Endothelial cell of umbilical vein (primary cell): ENCODE results near the gene C9orf72. TPM values are rescaled to one million over a fixed set of nuclear protein-coding genes. Genes with fewer than 3 reads are reported as not detected.

ENCODE experiments used
- BruUV-seq: library from RNA; stranded (reverse); fragments of 400-500 nt; replicated peaks from 2 replicates; lab custom pipeline; 2021; lab: Mats Ljungman, UMichigan
- CTCF ChIA-PET: fragments of 300-600, 350-600 bp; sonication (Branson Sonifier 250); formaldehyde crosslinking; loops from one replicate; lab custom pipeline; 2021; ENCODE audit warnings: antibody characterized with exemption, inconsistent platforms; lab: Charles Lee
- POLR2A ChIA-PET: fragments of 300-600, 350-600 bp; sonication (Branson Sonifier 250); formaldehyde crosslinking; loops from one replicate; lab custom pipeline; 2021; ENCODE audit warnings: antibody characterized with exemption, inconsistent platforms; lab: Charles Lee
- DNase-seq: peaks from one replicate; pipeline ENCODE4 v3.0.0-alpha.2; 2011; ENCODE audit warnings: low read depth, low spot score
- FAIRE-seq: peaks from 2 replicates; lab custom pipeline; 2011; peaks lifted over from hg19 to GRCh38; lab: Jason Lieb, UNC
- H2AFZ ChIP-seq: 2 replicates; pipeline ENCODE4 v1.6.0; 2012; ENCODE audit warnings: low read depth, low read length, control low read depth, inconsistent platforms
- H3K27ac ChIP-seq: 2 replicates; pipeline ENCODE4 v1.5.1; 2011; ENCODE audit warnings: low read depth, mild to moderate bottlenecking, control low read depth, low read length, moderate library complexity; ENCODE audit not compliant: insufficient read depth
- H3K27me3 ChIP-seq, 2 experiments: 2 replicates each; pipeline versions ENCODE4 v1.6.0 to v1.6.1; 2011; ENCODE audit warnings: low read length in 2 of 2, mixed read lengths in 1 of 2; ENCODE audit not compliant: control insufficient read depth in 2 of 2, insufficient read depth in 2 of 2
- H3K36me3 ChIP-seq, 2 experiments: 2 replicates in 1 of 2; 3 replicates in 1 of 2; pipeline ENCODE4 v1.5.1; 2011; ENCODE audit warnings: low read length in 2 of 2, mild to moderate bottlenecking in 1 of 2, moderate library complexity in 1 of 2; ENCODE audit not compliant: control insufficient read depth in 2 of 2, insufficient read depth in 2 of 2; ENCODE audit errors: extremely low read depth in 1 of 2
- H3K4me1 ChIP-seq: 3 replicates; pipeline ENCODE4 v1.5.1; 2011; ENCODE audit warnings: mild to moderate bottlenecking, low read length; ENCODE audit not compliant: control insufficient read depth, insufficient read depth; ENCODE audit errors: extremely low read depth
- H3K4me2 ChIP-seq: 2 replicates; pipeline ENCODE4 v1.6.1; 2011; ENCODE audit warnings: low read length, control low read depth, mixed read lengths; ENCODE audit not compliant: insufficient read depth
- H3K4me3 ChIP-seq, 3 experiments: fragments of 200-600 bp in 1 of 3; sonication (generic), shearing (Covaris generic) in 1 of 3; replicated peaks in 1 of 3; 2 replicates each; pipeline ENCODE4 v1.5.1; 2011 to 2016; ENCODE audit warnings: control low read depth in 3 of 3, low read length in 3 of 3, mild to moderate bottlenecking in 2 of 3, inconsistent platforms in 1 of 3, low read depth in 1 of 3, moderate library complexity in 1 of 3; ENCODE audit not compliant: insufficient read depth in 1 of 3
- H3K79me2 ChIP-seq: 2 replicates; pipeline ENCODE4 v1.6.0; 2012; ENCODE audit warnings: low read length, inconsistent platforms; ENCODE audit not compliant: control insufficient read depth, insufficient read depth
- H3K9ac ChIP-seq: replicated peaks from 2 replicates; pipeline ENCODE3; 2011; ENCODE audit warnings: low read length, control low read depth; ENCODE audit not compliant: insufficient read depth; ENCODE audit errors: extremely low read depth
- H3K9me1 ChIP-seq: replicated peaks from 3 replicates; pipeline ENCODE4 v1.6.0; 2011; ENCODE audit warnings: mild to moderate bottlenecking, low read length; ENCODE audit not compliant: control insufficient read depth, insufficient read depth; ENCODE audit errors: extremely low read depth
- H3K9me3 ChIP-seq: replicated peaks from 2 replicates; pipeline ENCODE4 v1.5.1; 2012; ENCODE audit warnings: low read length, inconsistent platforms; ENCODE audit not compliant: control insufficient read depth, insufficient read depth
- H4K20me1 ChIP-seq: replicated peaks from 2 replicates; pipeline ENCODE3; 2011; ENCODE audit warnings: mild to moderate bottlenecking, low read length; ENCODE audit not compliant: control insufficient read depth, insufficient read depth; ENCODE audit errors: extremely low read depth
- CTCF ChIP-seq, 2 donors: IDR thresholded peaks; 1 replicate in 1 of 2; 2 replicates in 1 of 2; pipeline ENCODE4 v1.5.1; 2011; ENCODE audit warnings: low read length in 2 of 2, mild to moderate bottlenecking in 2 of 2, moderate library complexity in 2 of 2, control low read depth in 1 of 2, inconsistent platforms in 1 of 2, low read depth in 1 of 2; ENCODE audit not compliant: insufficient read depth in 1 of 2; ENCODE audit errors: extremely low read depth in 1 of 2
- EZH2 ChIP-seq: IDR thresholded peaks from 2 replicates; pipeline ENCODE4 v1.6.1; 2012; ENCODE audit warnings: borderline replicate concordance, low read depth, mild to moderate bottlenecking, moderate library complexity, low read length, inconsistent platforms; ENCODE audit not compliant: severe bottlenecking
- FOS ChIP-seq: IDR thresholded peaks from 2 replicates; pipeline ENCODE4 v1.6.1; 2011; ENCODE audit warnings: mild to moderate bottlenecking, low read length, moderate library complexity, borderline replicate concordance; ENCODE audit not compliant: insufficient read depth
- GATA2 ChIP-seq: IDR thresholded peaks from 2 replicates; pipeline ENCODE4 v1.7.0; 2011; ENCODE audit warnings: low read depth, mild to moderate bottlenecking, moderate library complexity, mixed read lengths, low read length; ENCODE audit not compliant: insufficient read length, insufficient read depth
- JUN ChIP-seq: IDR thresholded peaks from 2 replicates; pipeline ENCODE4 v1.6.1; 2011; ENCODE audit warnings: borderline replicate concordance, low read depth; ENCODE audit not compliant: insufficient read length, insufficient read depth
- MYC ChIP-seq: IDR thresholded peaks from one replicate; pipeline ENCODE4 v1.6.1; 2011; ENCODE audit warnings: mild to moderate bottlenecking, low read depth, low read length
- POLR2A ChIP-seq: IDR thresholded peaks from 2 replicates; pipeline ENCODE4 v1.6.1; 2012; ENCODE audit warnings: low read depth, mild to moderate bottlenecking, control low read depth, low read length
- POLR2AphosphoS5 ChIP-seq: IDR thresholded peaks from 2 replicates; pipeline ENCODE4 v1.6.1; 2012; ENCODE audit warnings: low read depth, mild to moderate bottlenecking, control low read depth, low read length, moderate library complexity; ENCODE audit not compliant: insufficient read depth
- dilution Hi-C: fragments of 300-500 bp; cut with MboI; formaldehyde crosslinking; loops from one replicate; pipeline ENCODE4 v1.15.0; 2019; ENCODE audit warnings: low sequenced_read_pairs; ENCODE audit not compliant: extremely low pct_ligation_motif_present
- intact Hi-C: fragments of 100-400 bp; cut with micrococcal nuclease; formaldehyde crosslinking; loops from one replicate; pipeline ENCODE4 v1.10.0; 2022
- polyA plus RNA-seq, 4 experiments: library from polyadenylated mRNA; depleted of rRNA in 3 of 4; stranded (reverse) in 3 of 4; unstranded in 1 of 4; fragments of >200 nt; gene quantifications; 2 replicates each; pipeline versions ENCODE4 v1.2.1 to v1.2.3, GENCODE V29; 2011 to 2012; ENCODE audit warnings: missing spikeins in 1 of 4
- total RNA-seq: library from RNA; stranded (reverse); gene quantifications from 2 replicates; pipeline ENCODE4 v1.2.3, GENCODE V29; 2021
- TF ChIP-seq, protein P1 (sequence below): IDR thresholded peaks from 2 replicates; pipeline ENCODE4 v1.6.1; 2011; ENCODE audit not compliant: insufficient read depth, insufficient read length

C9orf72 gene
- total and polyA plus RNA-seq, 2 donors (not counting 3 experiments of a cell fraction or from before 2014, with no cell fraction given) = 2.7 to 7.3 TPM

GRCh38 chr9:27610622-27611021, 37.3 kb upstream of the C9orf72 start:
- Histone ChIP-seq H3K27me3 (no peaks in the 10 kb centered on the region), H3K4me2 (no peak overlapping the region), H3K9me1 (no peaks in the 10 kb centered on the region), H4K20me1 (no peaks in the 10 kb centered on the region), H3K27ac (no peak overlapping the region), H3K9ac (no peak overlapping the region), H3K4me1 (no peaks in the 10 kb centered on the region), H2AFZ (no peak overlapping the region), H3K4me3 (no peak overlapping the region), H3K9me3 (no peaks in the 10 kb centered on the region), H3K79me2 (no peaks in the 10 kb centered on the region), H3K36me3 (no peaks in the 10 kb centered on the region)
- no TSS peak for BruUV-seq
- intact Hi-C loops = no loop called here
- ChIA-PET CTCF (no interaction called here), POLR2A (no interaction called here)
- dilution Hi-C loops = no loop called here
- TF ChIP-seq CTCF (IDR thresholded peaks at IDR 0.05; ENCODE audit: extremely low read depth in 1 of 2, insufficient read depth in 1 of 2, low read depth in 1 of 2, low read length in 2 of 2) = no peak
- no peak for TF ChIP-seq GATA2
- no peak for TF ChIP-seq EZH2
- no peak for TF ChIP-seq POLR2AphosphoS5
- TF ChIP-seq MYC = no peak
- TF ChIP-seq POLR2A = no peak
- no peak for TF ChIP-seq FOS
- TF ChIP-seq, protein P1, sequence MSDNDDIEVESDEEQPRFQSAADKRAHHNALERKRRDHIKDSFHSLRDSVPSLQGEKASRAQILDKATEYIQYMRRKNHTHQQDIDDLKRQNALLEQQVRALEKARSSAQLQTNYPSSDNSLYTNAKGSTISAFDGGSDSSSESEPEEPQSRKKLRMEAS = no peak
- no peak for TF ChIP-seq JUN
- FAIRE-seq (no peak), DNase-seq (no peak)
